Adrenal gland (tissue), 12 donors: ENCODE results near the gene UBQLN3. TPM values are rescaled to one million over a fixed set of nuclear protein-coding genes. Genes with fewer than 3 reads are reported as not detected.

ENCODE experiments used
- DNase-seq, 7 donors: peaks; one replicate each; pipeline ENCODE4 v3.0.0-alpha.2; 2019 to 2020
- H3K27ac ChIP-seq, 5 donors: fragments of 200-600 bp; sonication (generic) in 4 of 5; 1 replicate in 3 of 5; 2 replicates in 2 of 5; pipeline versions ENCODE4 v1.5.1 to v1.8.0; 2016 to 2020; ENCODE audit warnings: mild to moderate bottlenecking in 1 of 5
- H3K27me3 ChIP-seq: fragments of 200-600 bp; 2 replicates; pipeline ENCODE4 v1.8.0; 2021
- H3K36me3 ChIP-seq, 2 donors: fragments of 200-600 bp; replicated peaks in 1 of 2; 1 replicate in 1 of 2; 2 replicates in 1 of 2; pipeline versions ENCODE4 v1.5.1 to v1.8.0; 2018 to 2022
- H3K4me1 ChIP-seq, 2 donors: fragments of 200-600 bp; replicated peaks in 1 of 2; 1 replicate in 1 of 2; 2 replicates in 1 of 2; pipeline versions ENCODE4 v1.5.1 to v1.8.0; 2018 to 2021
- H3K4me3 ChIP-seq, 4 donors: fragments of 200-600 bp; sonication (generic) in 3 of 4; one replicate each; pipeline ENCODE4 v1.5.1; 2016 to 2018
- H3K9me3 ChIP-seq, 3 donors: fragments of 200-600 bp; sonication (generic) in 1 of 3; replicated peaks in 1 of 3; 1 replicate in 2 of 3; 2 replicates in 1 of 3; pipeline versions ENCODE4 v1.5.1 to v1.8.0; 2016 to 2021
- CTCF ChIP-seq, 6 experiments: fragments of 450-650 bp in 4 of 6; fragments of 200-600 bp in 2 of 6; sonication (generic) in 1 of 6; IDR thresholded peaks; 1 replicate in 5 of 6; 2 replicates in 1 of 6; pipeline versions ENCODE4 v1.5.1 to v1.8.0; 2016 to 2021; ENCODE audit warnings: antibody characterized with exemption in 6 of 6, mild to moderate bottlenecking in 2 of 6, moderate library complexity in 1 of 6
- POLR2A ChIP-seq, 2 donors: fragments of 450-650 bp; IDR thresholded peaks; one replicate each; pipeline ENCODE4 v1.6.1; 2017; ENCODE audit warnings: antibody characterized with exemption in 2 of 2, mild to moderate bottlenecking in 2 of 2, moderate library complexity in 1 of 2
- WGBS, 4 donors: extraction: QIAGEN DNeasy Blood & Tissue Kit in 2 of 4; methylation state at CpG; one replicate each; pipeline versions ENCODE4 v1.1.5 to v1.1.7; 2013 to 2017; 5-methylcytosine and 5-hydroxymethylcytosine counted together
- intact Hi-C, 2 donors: fragments of 100-400 bp; cut with DNase I; formaldehyde crosslinking; loops; one replicate each; pipeline versions ENCODE4 v1.14.1 to v1.15.0; 2022 to 2023
- polyA plus RNA-seq, 3 donors: library from polyadenylated mRNA; stranded (reverse); fragments of 200-250 nt in 2 of 3; fragments of 350-450 nt in 1 of 3; fragmentation: Illumina TruSeq in 1 of 3; extraction: RNeasy Lipid Tissue Mini Kit (QIAGEN cat#74804) in 1 of 3; gene quantifications; one replicate each; pipeline ENCODE4 v1.2.3, GENCODE V29; 2013 to 2014
- total RNA-seq, 9 donors: library from RNA; depleted of rRNA in 4 of 9; stranded (reverse); fragments of >200 nt in 4 of 9; fragments of 120-200 nt in 1 of 9; fragmentation: NEBNext Ultra II Directional in 1 of 9; extraction: Animal tissue kit (Norgen Biotek cat#: 25700) in 1 of 9; gene quantifications; one replicate each; pipeline versions ENCODE4 v1.1.0 to v1.2.4, GENCODE V29; 2013 to 2023
- donor health status: healthy with polysubstance abuse.
- donor health status: Bipolar disorder and iron deficiency.
- donor health status: DM: yes; HTN: yes; CAD: no.
- donor health status: DM: no; HTN: no; CAD: no.
- donor health status: DM: no; HTN: no; CAD: no.
- donor health status: DM: yes; HTN: yes; CAD: no.

Gene UBQLN3
- total and polyA plus RNA-seq, 12 donors: 0.25 to 0.67 (median 0.48) TPM; not detected in 6

DNA sequence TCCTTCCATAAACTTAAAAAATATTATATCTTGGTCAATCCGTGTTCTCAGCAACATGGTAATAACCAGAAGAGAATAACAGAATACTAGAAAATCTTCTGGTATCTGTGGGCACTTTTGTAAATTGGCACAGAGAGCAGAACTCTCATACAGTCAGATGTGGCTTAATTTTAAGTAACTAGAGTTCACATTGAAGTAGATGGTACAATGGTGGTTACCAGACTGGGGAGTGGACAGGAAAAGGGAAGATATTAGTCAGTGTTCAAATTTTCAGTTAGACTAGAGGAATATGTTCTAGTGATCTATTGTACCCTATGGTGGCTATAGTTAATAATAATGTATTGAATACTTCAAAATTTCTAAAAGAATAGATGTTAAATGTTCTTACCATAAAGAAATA lies 31.7 kb upstream of the UBQLN3 start:
- no peak overlapping the region for H3K27ac ChIP-seq
- no peaks in the 10 kb centered on the region for H3K27me3 ChIP-seq
- H3K9me3 ChIP-seq: no peaks in the 10 kb centered on the region
- WGBS, 4 donors: 14 to 37% (median 25%) methylated on average over 1 of the region's 1 CpG
- intact Hi-C loops: no loop called here
- H3K4me1 ChIP-seq: no peaks in the 10 kb centered on the region
- DNase-seq: no peak
- no peaks in the 10 kb centered on the region for H3K36me3 ChIP-seq
- no peak for TF ChIP-seq POLR2A (IDR thresholded peaks at IDR 0.05)
- no peak for TF ChIP-seq CTCF (IDR thresholded peaks at IDR 0.05)
- H3K4me3 ChIP-seq: no peak overlapping the region

DNA sequence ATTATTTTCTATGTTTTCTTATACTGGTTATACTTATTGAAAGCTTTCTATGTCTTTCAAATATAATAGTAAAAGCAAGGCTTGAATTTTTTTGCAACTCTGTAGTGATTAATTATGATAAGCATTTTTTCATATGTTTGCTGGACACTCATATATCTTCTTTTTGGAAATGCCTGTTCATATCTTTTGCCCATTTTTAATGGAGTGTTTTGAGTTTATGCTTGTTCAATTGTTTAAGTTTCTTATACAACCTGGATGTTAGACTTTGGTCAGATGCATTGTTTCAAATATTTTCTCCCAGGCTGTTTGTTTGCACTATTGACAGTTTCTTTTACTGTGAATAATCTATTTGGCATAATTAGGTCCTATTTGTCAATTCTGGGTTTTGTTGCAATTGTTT lies 26.7 kb upstream of the UBQLN3 start:
- H3K9me3 ChIP-seq: no peaks in the 10 kb centered on the region
- no peaks in the 10 kb centered on the region for H3K36me3 ChIP-seq
- H3K27me3 ChIP-seq: no peaks in the 10 kb centered on the region
- no peak for DNase-seq
- intact Hi-C loops: no loop called here
- TF ChIP-seq CTCF (IDR thresholded peaks at IDR 0.05) (no peak), POLR2A (IDR thresholded peaks at IDR 0.05) (no peak)
- no peak overlapping the region for H3K4me3 ChIP-seq
- H3K27ac ChIP-seq: no peak overlapping the region
- H3K4me1 ChIP-seq: no peaks in the 10 kb centered on the region

DNA sequence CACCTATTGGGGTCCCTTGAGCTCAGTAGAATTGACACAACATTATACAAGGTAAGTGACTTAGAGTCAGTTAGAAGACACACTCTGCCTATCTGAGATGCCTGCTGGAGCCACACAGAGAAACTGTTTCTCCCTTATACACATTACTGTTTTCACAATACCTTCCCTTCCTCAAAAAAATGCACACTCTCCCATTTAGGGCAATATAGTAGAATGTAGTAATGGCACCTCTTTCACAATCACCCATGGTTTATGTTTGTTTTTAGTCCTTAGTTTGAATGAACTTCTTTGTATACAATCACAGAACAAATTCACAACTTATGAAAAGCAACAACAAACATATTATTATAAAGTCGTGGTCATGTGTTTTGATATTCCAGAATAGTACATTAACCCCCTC lies 24.3 kb upstream of the UBQLN3 start:
- DNase-seq: no peak
- intact Hi-C loops: no loop called here
- 57 to 72% (median 64%) methylated on average over 1 of the region's 1 CpG for WGBS, 4 donors
- no peak overlapping the region for H3K27ac ChIP-seq
- H3K4me3 ChIP-seq: no peak overlapping the region
- no peaks in the 10 kb centered on the region for H3K27me3 ChIP-seq
- H3K36me3 ChIP-seq: no peaks in the 10 kb centered on the region
- no peaks in the 10 kb centered on the region for H3K9me3 ChIP-seq
- H3K4me1 ChIP-seq: no peaks in the 10 kb centered on the region
- TF ChIP-seq CTCF (IDR thresholded peaks at IDR 0.05) (no peak), POLR2A (IDR thresholded peaks at IDR 0.05) (no peak)

DNA sequence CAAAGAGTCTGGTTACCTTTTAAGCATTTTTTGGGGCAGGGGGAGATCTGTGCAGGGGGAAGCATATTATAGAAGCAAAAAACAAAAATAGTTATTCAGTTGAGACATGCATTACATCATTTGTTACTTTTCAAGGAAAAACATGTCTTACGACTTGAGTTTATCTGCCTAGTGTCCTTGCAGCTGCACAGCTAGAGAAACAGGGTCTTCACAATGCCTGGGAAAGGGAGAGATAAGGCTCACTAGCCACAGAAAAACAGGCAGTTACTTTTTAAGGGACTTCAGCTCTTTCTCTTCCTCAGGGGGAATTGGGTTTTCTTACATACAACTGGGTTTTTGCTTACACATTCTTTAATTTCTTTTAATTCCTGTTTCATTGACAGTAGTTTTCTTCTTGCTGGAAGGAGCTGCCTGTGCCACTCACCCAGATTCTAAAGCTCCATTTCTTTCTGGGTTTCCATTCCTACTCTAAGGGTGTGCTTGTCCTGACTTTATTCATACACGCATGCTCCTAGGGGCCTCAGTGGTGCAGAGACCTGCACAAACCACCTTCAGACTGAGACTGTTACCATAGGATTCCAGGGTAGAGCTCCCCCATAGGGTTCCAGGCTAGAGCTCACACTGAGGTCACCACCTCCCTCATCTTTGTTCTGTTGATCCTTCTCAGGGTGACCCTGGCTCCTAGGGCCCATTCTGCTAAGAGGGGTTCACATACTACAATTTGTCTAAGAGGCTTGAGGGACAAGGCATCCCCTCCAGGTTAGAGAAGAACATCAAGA lies 21.5 kb upstream of the UBQLN3 start:
- Histone ChIP-seq H3K4me1 (no peaks in the 10 kb centered on the region), H3K9me3 (no peaks in the 10 kb centered on the region), H3K27ac (no peak overlapping the region), H3K36me3 (no peaks in the 10 kb centered on the region), H3K4me3 (no peak overlapping the region), H3K27me3 (no peaks in the 10 kb centered on the region)
- 48 to 65% (median 53%) methylated on average over 2 of the region's 2 CpGs for WGBS, 4 donors
- no peak for DNase-seq
- intact Hi-C loops: no loop called here
- no peak for TF ChIP-seq CTCF (IDR thresholded peaks at IDR 0.05)
- no peak for TF ChIP-seq POLR2A (IDR thresholded peaks at IDR 0.05)
